ENCODE data around the gene LRRC23. TPM values are rescaled to one million over a fixed set of nuclear protein-coding genes. Genes with fewer than 3 reads are reported as not detected.

The LRRC23 gene
- total and polyA plus RNA-seq, 2 of the 13 experiments (the other 11 are each of a cell fraction or from before 2014, with no cell fraction given): 6.0 to 7.8 TPM

DNA sequence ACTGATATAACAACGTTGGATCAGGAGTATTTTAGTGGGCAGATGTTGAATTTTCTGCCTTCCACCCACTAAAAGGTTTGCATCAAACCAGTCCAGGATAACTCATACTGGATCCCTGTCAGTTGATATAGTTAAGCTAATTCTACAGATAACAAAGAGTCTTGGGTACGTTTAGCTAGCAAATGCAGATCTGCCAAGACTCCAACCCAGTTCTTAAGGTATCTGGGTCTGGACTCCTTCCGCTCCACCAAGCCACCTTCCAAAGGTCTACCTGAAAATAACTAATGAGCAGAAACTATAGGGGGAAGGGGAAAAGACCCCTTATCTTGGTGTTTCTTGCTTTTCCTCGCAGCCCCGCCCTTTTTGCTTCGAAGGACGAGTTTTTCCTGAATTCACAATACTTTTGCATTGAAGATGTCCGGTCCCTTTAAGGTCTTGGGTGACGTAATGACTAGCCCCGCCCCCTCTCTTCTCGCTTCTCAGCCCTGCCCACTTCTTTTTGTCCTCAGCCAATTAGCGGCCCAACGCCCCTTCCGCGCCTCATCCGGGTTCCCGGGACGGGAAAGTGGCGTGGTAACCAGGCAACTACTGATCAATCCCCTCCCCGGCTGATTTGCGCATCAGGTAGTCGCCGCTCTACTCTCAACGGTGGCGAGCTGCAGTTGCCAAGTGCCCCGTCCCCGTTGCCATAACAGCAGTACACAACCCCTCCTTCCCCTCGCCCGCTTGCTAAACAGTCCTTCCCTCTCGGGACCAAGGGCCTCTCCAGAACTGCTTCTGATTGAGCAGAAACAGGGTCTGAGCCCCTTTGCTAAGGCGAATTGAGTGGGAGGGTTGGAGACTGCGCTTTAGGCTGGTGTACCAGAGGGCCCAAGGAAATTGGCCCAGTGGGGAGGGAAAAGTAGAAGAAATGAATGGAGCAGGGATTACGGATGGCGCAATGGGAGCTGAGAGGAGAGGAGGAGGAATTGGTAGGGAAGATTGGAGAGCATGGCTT lies at the start of gene LRRC23 (continued):
- TF ChIP-seq ZNF687 (CRISPR knock-in tag; IDR thresholded peaks at IDR 0.05): peak; percentile 73
- TF ChIP-seq REPIN1 (CRISPR knock-in tag; IDR thresholded peaks at IDR 0.05; ENCODE audit: borderline replicate concordance, low read depth): peak; percentile 30; the same call in 1 of the 2 replicates
- TF ChIP-seq PRDM4 (CRISPR knock-in tag; IDR thresholded peaks at IDR 0.05; ENCODE audit: borderline replicate concordance): no peak
- 0 out of 2 replicates have a peak, but pooled peaks have one; percentile 56 for TF ChIP-seq SMAD1 (CRISPR knock-in tag; IDR thresholded peaks at IDR 0.05; ENCODE audit: borderline replicate concordance, low read depth)
- TF ChIP-seq SIN3A (IDR thresholded peaks at IDR 0.05; ENCODE audit: borderline replicate concordance, low read depth, low read length): peak; percentile 93
- no peak for TF ChIP-seq ZNF713 (CRISPR knock-in tag; IDR thresholded peaks at IDR 0.05)
- TF ChIP-seq, protein P1, sequence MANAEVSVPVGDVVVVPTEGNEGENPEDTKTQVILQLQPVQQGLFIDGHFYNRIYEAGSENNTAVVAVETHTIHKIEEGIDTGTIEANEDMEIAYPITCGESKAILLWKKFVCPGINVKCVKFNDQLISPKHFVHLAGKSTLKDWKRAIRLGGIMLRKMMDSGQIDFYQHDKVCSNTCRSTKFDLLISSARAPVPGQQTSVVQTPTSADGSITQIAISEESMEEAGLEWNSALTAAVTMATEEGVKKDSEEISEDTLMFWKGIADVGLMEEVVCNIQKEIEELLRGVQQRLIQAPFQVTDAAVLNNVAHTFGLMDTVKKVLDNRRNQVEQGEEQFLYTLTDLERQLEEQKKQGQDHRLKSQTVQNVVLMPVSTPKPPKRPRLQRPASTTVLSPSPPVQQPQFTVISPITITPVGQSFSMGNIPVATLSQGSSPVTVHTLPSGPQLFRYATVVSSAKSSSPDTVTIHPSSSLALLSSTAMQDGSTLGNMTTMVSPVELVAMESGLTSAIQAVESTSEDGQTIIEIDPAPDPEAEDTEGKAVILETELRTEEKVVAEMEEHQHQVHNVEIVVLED (CRISPR knock-in tag; IDR thresholded peaks at IDR 0.05; ENCODE audit: borderline replicate concordance): peak; percentile 67; the same call in 1 of the 2 replicates
- no peak for TF ChIP-seq SAFB2 (CRISPR knock-in tag; IDR thresholded peaks at IDR 0.05; ENCODE audit: borderline replicate concordance, low read depth)
- TF ChIP-seq ZNF790 (CRISPR knock-in tag; IDR thresholded peaks at IDR 0.05; ENCODE audit: borderline replicate concordance): no peak
- TF ChIP-seq SALL1 (CRISPR knock-in tag; IDR thresholded peaks at IDR 0.05): peak; percentile 77
- TF ChIP-seq ZNF350 (CRISPR knock-in tag; IDR thresholded peaks at IDR 0.05; ENCODE audit: borderline replicate concordance, low read depth): peak; percentile 39; the same call in 1 of the 2 replicates
- TF ChIP-seq MYPOP (CRISPR knock-in tag; IDR thresholded peaks at IDR 0.05): peak; percentile 92
